Duodenal mucosa (tissue), 2 donors: ENCODE results near the gene TPRX1.
"Not testable (repeated sequence)": the region's sequence is repeated elsewhere in the genome, so short reads cannot be mapped to it uniquely, and the experiment has no call there.

Source experiments
- H3K27ac ChIP-seq: one replicate; pipeline ENCODE4 v1.7.0; 2013; ENCODE audit warnings: low read depth, low read length
- H3K27me3 ChIP-seq, 2 donors: one replicate each; pipeline ENCODE4 v1.7.0; 2013; ENCODE audit warnings: low read length in 2 of 2, control low read depth in 1 of 2; ENCODE audit not compliant: insufficient read depth in 2 of 2, control insufficient read depth in 1 of 2
- H3K36me3 ChIP-seq, 2 donors: one replicate each; pipeline ENCODE4 v1.7.0; 2013; ENCODE audit warnings: low read length in 2 of 2, control low read depth in 1 of 2; ENCODE audit not compliant: insufficient read depth in 2 of 2, control insufficient read depth in 1 of 2
- H3K4me1 ChIP-seq, 2 donors: one replicate each; pipeline ENCODE4 v1.7.0; 2013; ENCODE audit warnings: low read length in 2 of 2, control low read depth in 1 of 2; ENCODE audit not compliant: insufficient read depth in 2 of 2, control insufficient read depth in 1 of 2
- H3K4me3 ChIP-seq, 2 donors: one replicate each; pipeline ENCODE4 v1.7.0; 2013; ENCODE audit warnings: low read length in 2 of 2, low read depth in 1 of 2
- H3K9ac ChIP-seq, 2 donors: one replicate each; pipeline ENCODE4 v1.7.0; 2013; ENCODE audit warnings: low read length in 2 of 2, low read depth in 1 of 2
- H3K9me3 ChIP-seq, 2 donors: one replicate each; pipeline ENCODE4 v1.7.0; 2013; ENCODE audit warnings: low read length in 2 of 2, control low read depth in 1 of 2; ENCODE audit not compliant: control insufficient read depth in 1 of 2

TPRX1 gene

DNA sequence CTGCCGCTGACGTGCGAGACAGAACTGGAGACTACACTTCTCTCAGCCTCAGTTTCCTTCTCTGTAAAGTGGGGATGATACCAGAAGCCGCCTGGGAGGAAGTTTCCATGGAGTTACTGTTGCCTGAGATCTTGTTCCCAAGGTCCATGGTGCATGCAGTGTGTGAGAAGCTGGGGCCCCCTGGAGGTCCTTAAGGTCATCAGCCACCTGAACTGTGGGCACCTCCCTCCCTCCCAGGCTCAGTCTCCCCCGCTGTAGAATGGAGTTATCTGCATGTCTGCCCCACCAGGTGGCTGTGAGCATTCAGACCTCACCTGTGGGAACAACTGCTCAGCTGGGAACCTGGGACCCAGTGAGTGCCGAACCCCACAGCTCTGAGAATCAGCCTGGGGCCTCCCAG, 20.0 kb upstream of the TPRX1 start:
- peaks cover 18 to 21% of the 10 kb centered on the region in 2 donors for H3K27me3 ChIP-seq
- no peak overlapping the region for H3K9ac ChIP-seq
- H3K4me1 ChIP-seq, result no peaks in the 10 kb centered on the region
- no peaks in the 10 kb centered on the region for H3K36me3 ChIP-seq
- H3K9me3 ChIP-seq, result peaks cover 0 to 5% of the 10 kb centered on the region in 2 donors
- no peak overlapping the region for H3K27ac ChIP-seq
- H3K4me3 ChIP-seq, result no peak overlapping the region

DNA sequence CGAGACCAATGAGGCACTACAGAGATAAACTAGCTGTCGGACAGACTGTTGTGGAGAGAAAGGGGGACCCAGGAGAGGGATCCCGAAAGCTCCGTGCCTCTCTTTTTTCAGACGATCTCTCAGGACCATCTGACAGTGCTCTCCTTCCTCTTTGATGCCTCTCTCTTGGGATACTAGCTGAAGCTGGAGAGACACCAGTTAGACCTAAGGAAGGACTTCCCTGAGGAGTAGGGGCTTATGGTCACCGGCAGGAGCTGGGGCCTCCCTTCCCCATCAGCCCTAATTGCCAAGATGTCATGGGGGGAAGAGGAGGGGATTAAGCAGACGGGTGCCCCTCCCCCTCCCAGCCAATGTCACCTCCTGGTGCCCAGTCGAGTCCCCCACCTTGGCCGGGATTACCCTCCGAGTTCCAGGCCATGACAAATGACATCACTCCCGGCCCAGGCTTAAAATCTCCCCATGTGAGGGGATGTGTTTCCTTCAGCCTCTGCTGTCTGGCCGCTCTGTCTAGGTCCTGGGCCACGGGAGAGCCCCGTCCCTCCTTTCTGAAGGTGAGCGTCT, 17.2 kb upstream of the TPRX1 start, which contains the start of gene CRX:
CRX (plus strand) TSS at position 478 of the 561 bp plus-strand sequence. CDS start 12,507 bp downstream, outside the sequence.
- H3K4me1 ChIP-seq, result no peaks in the 10 kb centered on the region
- no peak within 1 kb of the TSS for H3K9ac ChIP-seq
- H3K27ac ChIP-seq, result no peak within 1 kb of the TSS
- H3K9me3 ChIP-seq, result peaks cover 0 to under 1% of the 10 kb centered on the region in 2 donors
- H3K4me3 ChIP-seq, result no peak within 1 kb of the TSS
- H3K27me3 ChIP-seq, result peaks cover 20 to 21% of the 10 kb centered on the region in 2 donors
- no peaks in the 10 kb centered on the region for H3K36me3 ChIP-seq

DNA sequence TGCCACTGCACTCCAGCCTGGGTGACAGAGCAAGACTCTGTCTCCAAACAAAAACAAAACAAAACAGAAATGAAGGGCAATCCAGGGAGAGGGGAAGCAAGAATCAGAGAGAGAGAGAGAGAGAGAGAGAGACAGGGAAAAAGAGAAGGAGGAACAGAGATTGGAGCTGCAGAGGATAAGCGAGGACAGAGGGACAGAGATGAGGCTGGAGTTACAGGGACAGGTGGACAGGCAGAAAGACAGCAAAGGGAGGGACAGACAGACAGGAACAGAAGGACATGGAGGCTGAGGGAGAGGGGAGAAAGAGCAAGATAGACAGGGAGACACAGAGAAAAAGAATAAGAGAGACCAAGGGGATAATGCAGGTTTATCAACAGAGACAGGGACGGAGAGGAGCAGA, 16.1 kb upstream of the TPRX1 start:
- Histone ChIP-seq H3K4me3 (no peak overlapping the region), H3K27ac (no peak overlapping the region)

DNA sequence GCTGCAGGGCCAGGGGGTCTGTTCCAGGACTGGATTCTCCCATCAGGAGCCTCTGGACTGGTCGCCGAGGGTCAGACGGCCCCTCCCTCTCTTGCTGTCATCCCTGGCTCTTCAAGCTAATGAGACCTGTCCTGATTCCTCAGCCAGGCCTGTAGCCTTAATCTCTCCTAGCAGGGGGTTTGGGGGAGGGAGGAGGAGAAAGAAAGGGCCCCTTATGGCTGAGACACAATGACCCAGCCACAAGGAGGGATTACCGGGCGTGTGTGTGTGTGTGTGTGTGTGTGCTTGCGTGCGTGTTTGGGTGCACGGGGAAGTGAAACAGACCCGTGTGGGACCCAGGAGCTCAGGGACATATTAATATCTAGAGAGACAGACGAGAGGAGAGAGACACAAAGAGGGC, 15.5 kb upstream of the TPRX1 start:
- H3K9ac ChIP-seq, result no peak overlapping the region
- no peaks in the 10 kb centered on the region for H3K4me1 ChIP-seq
- H3K9me3 ChIP-seq, result no peaks in the 10 kb centered on the region
- H3K4me3 ChIP-seq, result no peak overlapping the region
- peaks cover 20 to 21% of the 10 kb centered on the region in 2 donors for H3K27me3 ChIP-seq
- no peak overlapping the region for H3K27ac ChIP-seq
- H3K36me3 ChIP-seq, result no peaks in the 10 kb centered on the region

More for the DNA sequence above, 16.1 kb upstream of the TPRX1 start:
- H3K9ac ChIP-seq, result no peak overlapping the region
- peaks cover 20 to 21% of the 10 kb centered on the region in 2 donors for H3K27me3 ChIP-seq
- H3K9me3 ChIP-seq, result no peaks in the 10 kb centered on the region
- no peaks in the 10 kb centered on the region for H3K4me1 ChIP-seq
- no peaks in the 10 kb centered on the region for H3K36me3 ChIP-seq

DNA sequence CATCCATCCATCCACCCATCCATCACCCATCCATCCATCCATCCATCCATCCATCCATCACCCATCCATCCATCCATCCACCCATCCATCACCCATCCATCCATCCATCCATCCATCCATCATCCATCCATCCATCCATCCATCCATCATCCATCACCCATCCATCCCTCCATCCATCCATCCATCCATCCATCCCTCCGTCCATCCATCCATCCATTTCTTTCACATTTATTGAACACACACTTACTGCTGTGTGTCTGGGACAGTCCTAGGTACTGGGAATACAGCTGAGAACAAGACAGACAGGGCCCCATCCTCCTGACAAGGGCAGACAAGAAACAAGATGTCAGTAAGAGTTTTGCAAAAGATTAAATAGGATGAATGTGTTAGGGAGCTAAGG, 13.9 kb upstream of the TPRX1 start:
- H3K27ac ChIP-seq, H3K4me3 ChIP-seq, H3K4me1 ChIP-seq, H3K36me3 ChIP-seq, H3K9me3 ChIP-seq, H3K9ac ChIP-seq: not testable (repeated sequence)
- peaks cover 20 to 21% of the 10 kb centered on the region in 2 donors for H3K27me3 ChIP-seq

DNA sequence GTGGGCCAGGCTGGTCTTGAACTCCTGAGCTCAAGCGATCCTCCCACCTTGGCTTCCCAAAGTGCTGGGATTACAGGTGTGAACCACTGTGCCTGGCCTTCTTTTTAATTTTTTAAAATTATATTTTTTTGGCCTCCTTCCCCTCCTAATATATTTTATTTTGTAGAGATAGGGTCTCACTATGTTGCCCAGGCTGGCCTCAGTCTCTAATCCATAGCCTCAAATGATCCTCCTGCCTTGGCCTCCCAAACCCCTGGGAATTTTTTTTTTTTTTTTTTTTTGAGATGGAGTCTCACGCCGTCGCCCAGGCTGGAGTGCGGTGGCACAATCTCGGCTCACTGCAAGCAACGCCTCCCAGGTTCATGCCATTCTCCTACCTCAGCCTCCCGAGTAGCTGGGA, 11.9 kb upstream of the TPRX1 start:
- not testable (repeated sequence) for H3K36me3 ChIP-seq

DNA sequence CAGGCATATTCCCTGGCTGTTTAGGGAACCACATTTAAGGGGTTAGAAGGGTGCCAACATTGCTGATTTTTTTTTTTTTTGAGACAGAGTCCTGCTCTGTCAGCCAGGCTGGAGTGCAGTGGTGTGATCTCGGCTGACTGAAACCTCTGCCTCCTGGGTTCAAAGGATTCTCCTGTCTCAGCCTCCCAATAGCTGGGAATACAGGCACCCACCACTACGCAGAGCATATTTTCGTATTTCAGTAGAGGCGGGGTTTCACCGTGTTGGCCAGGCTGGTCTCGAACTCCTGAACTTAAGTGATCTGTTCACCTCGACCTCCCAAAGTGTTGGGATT, 9.6 kb upstream of the TPRX1 start:
- Histone ChIP-seq H3K36me3 (no peaks in the 10 kb centered on the region), H3K4me3 (no peak overlapping the region), H3K9me3 (no peaks in the 10 kb centered on the region), H3K9ac (no peak overlapping the region), H3K27me3 (no peaks in the 10 kb centered on the region), H3K4me1 (no peaks in the 10 kb centered on the region), H3K27ac (no peak overlapping the region)

More for the DNA sequence above, 11.9 kb upstream of the TPRX1 start:
- peaks cover 10 to 12% of the 10 kb centered on the region in 2 donors for H3K27me3 ChIP-seq
- not testable (repeated sequence) for H3K4me1 ChIP-seq, H3K4me3 ChIP-seq, H3K27ac ChIP-seq, H3K9ac ChIP-seq, H3K9me3 ChIP-seq

DNA sequence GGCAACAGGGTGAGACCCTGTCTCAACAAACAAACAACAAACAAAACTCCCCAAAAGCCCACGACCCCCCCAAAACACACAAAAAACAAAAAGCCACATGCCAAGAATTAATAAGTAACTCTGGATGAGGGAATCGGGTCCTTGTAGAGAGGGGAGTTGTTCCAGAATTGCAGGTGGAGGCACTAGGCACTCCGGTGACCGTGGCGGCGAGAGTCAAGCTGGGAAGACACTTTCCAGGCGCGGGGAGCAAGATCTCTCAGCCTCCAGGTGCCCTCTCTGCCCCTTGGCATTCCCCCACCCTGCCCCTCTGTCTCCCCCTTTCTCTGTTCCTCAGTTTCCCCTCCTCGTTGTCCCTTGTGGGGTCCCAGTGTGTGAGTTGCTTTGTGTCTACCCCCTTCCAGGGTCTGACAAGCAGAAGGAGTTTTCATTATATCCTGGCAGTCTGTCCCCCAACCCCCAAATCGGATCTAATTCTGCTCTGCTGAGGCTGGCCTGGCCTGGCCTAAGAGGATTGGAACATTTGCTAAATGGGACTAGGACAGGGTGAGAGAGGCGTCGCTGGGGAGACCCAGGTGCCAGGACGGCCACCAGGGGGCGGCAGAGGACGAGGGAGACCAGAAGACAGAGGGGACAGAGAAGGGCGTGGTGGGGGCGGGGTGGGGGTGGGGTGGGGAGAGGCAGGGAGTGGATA, 9.1 kb upstream of the TPRX1 start:
- H3K36me3 ChIP-seq, result no peaks in the 10 kb centered on the region
- H3K27ac ChIP-seq, result no peak overlapping the region
- H3K9ac ChIP-seq, result no peak overlapping the region
- H3K4me3 ChIP-seq, result no peak overlapping the region
- no peaks in the 10 kb centered on the region for H3K27me3 ChIP-seq
- H3K9me3 ChIP-seq, result no peaks in the 10 kb centered on the region
- no peaks in the 10 kb centered on the region for H3K4me1 ChIP-seq

DNA sequence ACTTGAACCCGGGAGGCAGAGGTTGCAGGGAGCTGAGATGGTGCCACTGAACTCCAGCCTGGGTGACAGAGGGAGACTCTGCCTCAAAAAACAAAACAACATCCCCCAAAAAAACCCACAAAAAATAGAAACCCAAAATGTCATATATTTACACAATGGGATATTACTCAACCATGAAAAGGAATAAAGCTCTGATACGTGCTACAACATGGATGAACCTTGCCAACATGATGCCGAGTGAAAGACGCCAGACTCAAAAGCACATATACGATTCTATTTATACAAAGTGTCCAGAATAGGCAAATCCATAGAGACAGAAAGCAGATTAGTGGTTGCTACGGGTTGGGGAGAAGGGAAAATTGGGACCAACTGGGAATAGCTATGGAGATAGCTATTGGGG, 2.1 kb upstream of the TPRX1 start:
- no peaks in the 10 kb centered on the region for H3K9me3 ChIP-seq
- H3K4me3 ChIP-seq, result no peak overlapping the region
- no peaks in the 10 kb centered on the region for H3K36me3 ChIP-seq
- H3K4me1 ChIP-seq, result no peaks in the 10 kb centered on the region
- no peak overlapping the region for H3K9ac ChIP-seq
- no peaks in the 10 kb centered on the region for H3K27me3 ChIP-seq
- H3K27ac ChIP-seq, result no peak overlapping the region

DNA sequence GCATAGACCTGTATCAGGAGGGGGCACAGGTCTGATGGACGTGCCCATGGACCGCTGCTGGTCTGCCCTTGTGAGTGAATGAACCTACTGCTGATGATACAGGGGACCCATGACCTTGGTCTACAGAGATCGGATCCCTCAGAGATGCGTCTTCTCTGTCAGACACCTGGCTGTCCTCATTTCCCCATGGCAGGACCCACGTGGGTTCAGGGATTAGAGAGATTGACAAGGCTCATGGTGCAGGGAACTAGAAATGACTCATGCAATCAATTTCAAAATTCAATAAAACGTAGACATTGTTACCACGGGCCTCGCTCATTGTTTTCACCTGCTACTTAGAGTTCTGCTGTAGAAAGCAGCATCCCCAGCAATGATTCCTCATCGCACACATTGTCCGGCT, 962 bp upstream of the TPRX1 start:
- H3K4me1 ChIP-seq, result no peaks in the 10 kb centered on the region
- H3K36me3 ChIP-seq, result no peaks in the 10 kb centered on the region
- no peaks in the 10 kb centered on the region for H3K27me3 ChIP-seq
- H3K9ac ChIP-seq, result no peak overlapping the region
- no peaks in the 10 kb centered on the region for H3K9me3 ChIP-seq
- H3K4me3 ChIP-seq, result no peak overlapping the region
- no peak overlapping the region for H3K27ac ChIP-seq
